ENCODE measurements around the gene TOR4A. TPM values are rescaled to one million over a fixed set of nuclear protein-coding genes. Genes with fewer than 3 reads are reported as not detected.

The TOR4A gene
- total RNA-seq, 2 donors from 2014 or later, result 14.2 to 18.9 TPM

- Histone ChIP-seq H3K4me3 (ENCODE audit: low read length) (no peak overlapping the region), H3K27me3 (ENCODE audit: control insufficient read depth, insufficient read depth, low read length, poor library complexity, severe bottlenecking) (peaks cover 8% of the 10 kb centered on the region), H3K27ac (ENCODE audit: low read depth, low read length) (peak overlapping the region; percentile 47), H3K9ac (ENCODE audit: extremely low read depth, low read length, poor library complexity, severe bottlenecking) (no peak overlapping the region), H3K36me3 (ENCODE audit: control insufficient read depth, insufficient read depth, low read length) (no peaks in the 10 kb centered on the region), H3K9me3 (ENCODE audit: control insufficient read depth, low read length) (no peaks in the 10 kb centered on the region), H3K4me1 (ENCODE audit: control insufficient read depth, insufficient read depth, low read length) (no peaks in the 10 kb centered on the region)
- TF ChIP-seq CTCF (conservative IDR thresholded peaks at IDR 0.05), result no peak
- H3K4me3 Mint-ChIP-seq, result no peak overlapping the region
- H3K9me3 Mint-ChIP-seq, result no peaks in the 10 kb centered on the region
- no peaks in the 10 kb centered on the region for H3K36me3 Mint-ChIP-seq (ENCODE audit: low read depth)
- 69 to 84% methylated on average over 14 to 20 of the region's 20 CpGs for WGBS, 2 experiments (ENCODE audit: insufficient coverage in 1 of 2, insufficient read length in 1 of 2)
- peak; percentile 59 for DNase-seq
- peaks cover 7% of the 10 kb centered on the region for H3K4me1 Mint-ChIP-seq
- H3K27me3 Mint-ChIP-seq (ENCODE audit: insufficient read depth), result peaks cover 5% of the 10 kb centered on the region
- H3K27ac Mint-ChIP-seq, result no peak overlapping the region
These were observed 30.6 kb downstream of the TOR4A start for GRCh38 chr9:137308057-137308619.

- Mint-ChIP-seq H3K4me3 (no peak overlapping the region), H3K27me3 (ENCODE audit: insufficient read depth) (no peaks in the 10 kb centered on the region), H3K36me3 (ENCODE audit: low read depth) (no peaks in the 10 kb centered on the region), H3K4me1 (peaks cover 4% of the 10 kb centered on the region), H3K27ac (no peak overlapping the region), H3K9me3 (no peaks in the 10 kb centered on the region)
- no peak for TF ChIP-seq CTCF (conservative IDR thresholded peaks at IDR 0.05)
- no peaks in the 10 kb centered on the region for H3K9me3 ChIP-seq (ENCODE audit: control insufficient read depth, low read length)
- no peak overlapping the region for H3K4me3 ChIP-seq (ENCODE audit: low read length)
- H3K4me1 ChIP-seq (ENCODE audit: control insufficient read depth, insufficient read depth, low read length), result peaks cover under 1% of the 10 kb centered on the region
- WGBS, 2 experiments (ENCODE audit: insufficient coverage in 1 of 2, insufficient read length in 1 of 2), result 88 to 97% methylated on average over 11 to 15 of the region's 15 CpGs
- H3K9ac ChIP-seq (ENCODE audit: extremely low read depth, low read length, poor library complexity, severe bottlenecking), result no peak overlapping the region
- H3K27me3 ChIP-seq (ENCODE audit: control insufficient read depth, insufficient read depth, low read length, poor library complexity, severe bottlenecking), result no peaks in the 10 kb centered on the region
- DNase-seq, result no peak
- H3K27ac ChIP-seq (ENCODE audit: low read depth, low read length), result no peak overlapping the region
- H3K36me3 ChIP-seq (ENCODE audit: control insufficient read depth, insufficient read depth, low read length), result no peaks in the 10 kb centered on the region
These were observed 32.1 kb downstream of the TOR4A start for GRCh38 chr9:137309368-137310188.

GRCh38 chr9:137310189-137311052 lies 32.9 kb downstream of the TOR4A start:
- DNase-seq, result peak; percentile 71
- Histone ChIP-seq H3K4me1 (ENCODE audit: control insufficient read depth, insufficient read depth, low read length) (peaks cover 5% of the 10 kb centered on the region), H3K27me3 (ENCODE audit: control insufficient read depth, insufficient read depth, low read length, poor library complexity, severe bottlenecking) (no peaks in the 10 kb centered on the region), H3K9me3 (ENCODE audit: control insufficient read depth, low read length) (no peaks in the 10 kb centered on the region), H3K9ac (ENCODE audit: extremely low read depth, low read length, poor library complexity, severe bottlenecking) (no peak overlapping the region), H3K27ac (ENCODE audit: low read depth, low read length) (no peak overlapping the region), H3K4me3 (ENCODE audit: low read length) (no peak overlapping the region), H3K36me3 (ENCODE audit: control insufficient read depth, insufficient read depth, low read length) (no peaks in the 10 kb centered on the region)
- no peaks in the 10 kb centered on the region for H3K27me3 Mint-ChIP-seq (ENCODE audit: insufficient read depth)
- 88 to 93% methylated on average over 17 to 20 of the region's 20 CpGs for WGBS, 2 experiments (ENCODE audit: insufficient coverage in 1 of 2, insufficient read length in 1 of 2)
- no peak overlapping the region for H3K4me3 Mint-ChIP-seq
- no peak for TF ChIP-seq CTCF (conservative IDR thresholded peaks at IDR 0.05)
- H3K4me1 Mint-ChIP-seq, result peaks cover 3% of the 10 kb centered on the region
- H3K36me3 Mint-ChIP-seq (ENCODE audit: low read depth), result no peaks in the 10 kb centered on the region
- no peak overlapping the region for H3K27ac Mint-ChIP-seq
- H3K9me3 Mint-ChIP-seq, result no peaks in the 10 kb centered on the region

All from endodermal cell (in vitro differentiated cells).